ENCODE data around the gene CSF1R. TPM values are rescaled to one million over a fixed set of nuclear protein-coding genes. Genes with fewer than 3 reads are reported as not detected.

CSF1R gene
- polyA plus RNA-seq, 1 donor (not counting 4 experiments of a cell fraction or from before 2014, with no cell fraction given) = not detected

- no peak overlapping the region for H3K9ac ChIP-seq (ENCODE audit: control insufficient read depth, extremely low read depth, insufficient read depth, low read length)
- no peak for TF ChIP-seq EZH2 (IDR thresholded peaks at IDR 0.05; ENCODE audit: low read length)
- TF ChIP-seq, protein P1, sequence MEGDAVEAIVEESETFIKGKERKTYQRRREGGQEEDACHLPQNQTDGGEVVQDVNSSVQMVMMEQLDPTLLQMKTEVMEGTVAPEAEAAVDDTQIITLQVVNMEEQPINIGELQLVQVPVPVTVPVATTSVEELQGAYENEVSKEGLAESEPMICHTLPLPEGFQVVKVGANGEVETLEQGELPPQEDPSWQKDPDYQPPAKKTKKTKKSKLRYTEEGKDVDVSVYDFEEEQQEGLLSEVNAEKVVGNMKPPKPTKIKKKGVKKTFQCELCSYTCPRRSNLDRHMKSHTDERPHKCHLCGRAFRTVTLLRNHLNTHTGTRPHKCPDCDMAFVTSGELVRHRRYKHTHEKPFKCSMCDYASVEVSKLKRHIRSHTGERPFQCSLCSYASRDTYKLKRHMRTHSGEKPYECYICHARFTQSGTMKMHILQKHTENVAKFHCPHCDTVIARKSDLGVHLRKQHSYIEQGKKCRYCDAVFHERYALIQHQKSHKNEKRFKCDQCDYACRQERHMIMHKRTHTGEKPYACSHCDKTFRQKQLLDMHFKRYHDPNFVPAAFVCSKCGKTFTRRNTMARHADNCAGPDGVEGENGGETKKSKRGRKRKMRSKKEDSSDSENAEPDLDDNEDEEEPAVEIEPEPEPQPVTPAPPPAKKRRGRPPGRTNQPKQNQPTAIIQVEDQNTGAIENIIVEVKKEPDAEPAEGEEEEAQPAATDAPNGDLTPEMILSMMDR (optimal IDR thresholded peaks at IDR 0.05 in 1 of 3, IDR thresholded peaks at IDR 0.05 in 1 of 3, conservative IDR thresholded peaks at IDR 0.05 in 1 of 3; ENCODE audit: extremely low read depth in 1 of 3, insufficient read depth in 2 of 3, low read length in 3 of 3) = no peak
- DNase-seq (ENCODE audit: low read depth, low spot score) = no peak
- dilution Hi-C loops (cut with MboI; ENCODE audit: extremely low pct_ligation_motif_present, low sequenced_read_pairs) = loop anchor here (5.0 kb wide), 1 partner anchor 39 kb away; no protein-coding TSS in a partner anchor
- no peak overlapping the region for H3K4me2 ChIP-seq (ENCODE audit: control insufficient read depth, extremely low read depth, insufficient read depth, low read depth, low read length)
- H3K4me3 ChIP-seq (ENCODE audit: control insufficient read depth in 2 of 3, extremely low read depth in 1 of 3, insufficient read depth in 2 of 3, low read depth in 1 of 3, low read length in 3 of 3) = no peak overlapping the region
- no peaks in the 10 kb centered on the region for H3K9me1 ChIP-seq (ENCODE audit: control insufficient read depth, extremely low read depth, insufficient read depth, low read length)
- no peak overlapping the region for H2AFZ ChIP-seq (ENCODE audit: control insufficient read depth, low read length)
- peaks cover 3% of the 10 kb centered on the region for H3K27me3 ChIP-seq (ENCODE audit: control insufficient read depth, extremely low read depth, insufficient read depth, low read length)
- no peaks in the 10 kb centered on the region for H3K79me2 ChIP-seq (ENCODE audit: control insufficient read depth, insufficient read depth, low read length)
- no peak overlapping the region for H3K27ac ChIP-seq (ENCODE audit: control insufficient read depth, insufficient read depth, low read length)
- H3K9me3 ChIP-seq (ENCODE audit: control insufficient read depth, low read depth, low read length) = no peaks in the 10 kb centered on the region
- H4K20me1 ChIP-seq (ENCODE audit: control insufficient read depth, extremely low read depth, insufficient read depth, low read length) = no peaks in the 10 kb centered on the region
- peaks cover 8% of the 10 kb centered on the region for H3K4me1 ChIP-seq (ENCODE audit: control insufficient read depth, extremely low read depth, insufficient read depth, low read length)
- no peaks in the 10 kb centered on the region for H3K36me3 ChIP-seq (ENCODE audit: control insufficient read depth in 2 of 2, extremely low read depth in 1 of 2, insufficient read depth in 2 of 2, low read length in 2 of 2)
- no peak for FAIRE-seq
Measured at GRCh38 chr5:150070821-150071220, 15.5 kb downstream of the CSF1R start.

DNA sequence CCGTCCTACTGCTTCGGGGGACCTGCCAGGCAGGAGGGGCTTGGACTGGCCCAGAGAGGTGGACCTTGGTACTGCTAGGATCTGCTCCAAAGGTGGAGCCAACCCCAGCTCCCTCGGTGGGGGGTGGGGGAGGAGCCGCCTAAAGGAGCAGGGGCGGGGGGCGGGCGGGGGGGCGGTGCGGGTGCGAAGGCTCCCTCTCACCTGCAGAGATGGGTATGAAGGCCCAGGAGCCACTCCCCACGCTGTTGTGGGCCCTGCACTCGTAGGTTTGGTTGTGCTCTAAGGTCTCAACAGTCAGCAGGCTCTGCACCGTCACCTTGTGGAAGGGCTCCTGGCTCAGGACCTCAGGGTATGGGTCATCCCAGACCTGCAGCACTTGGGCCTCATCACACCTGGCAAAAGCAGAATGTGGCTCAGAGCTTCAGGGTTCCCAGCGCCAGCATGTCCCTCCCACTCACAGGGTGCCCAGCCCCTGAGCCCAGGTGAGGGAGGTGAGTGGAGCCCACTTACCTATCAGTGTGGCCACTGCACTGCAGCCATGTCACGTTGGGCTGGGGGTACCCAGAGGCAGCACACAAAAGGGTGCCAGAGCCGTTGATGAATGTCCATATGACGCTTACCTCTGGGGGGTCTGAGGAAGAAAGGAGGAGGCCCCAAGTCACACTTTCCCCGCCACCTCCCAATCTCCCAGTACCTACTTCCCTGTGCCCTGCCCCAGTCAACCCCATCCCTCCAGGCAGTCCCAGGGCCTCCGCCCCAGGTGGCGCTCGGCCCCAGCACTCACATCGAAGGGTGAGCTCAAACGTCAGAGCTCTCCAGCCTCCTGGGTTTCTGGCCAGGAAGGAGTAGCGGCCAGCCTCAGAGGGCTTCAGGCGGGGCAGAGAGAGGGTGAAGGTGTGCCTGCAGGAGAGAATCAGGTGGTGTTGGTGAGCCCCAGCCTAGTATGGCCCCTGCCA is 16.4 kb downstream of the CSF1R start:
- dilution Hi-C loops (cut with MboI; ENCODE audit: extremely low pct_ligation_motif_present, low sequenced_read_pairs) = loop anchor here (5.0 kb wide), 1 partner anchor 38 kb away; no protein-coding TSS in a partner anchor
- no peak overlapping the region for H3K4me2 ChIP-seq (ENCODE audit: control insufficient read depth, extremely low read depth, insufficient read depth, low read depth, low read length)

More for the DNA sequence above, 16.4 kb downstream of the CSF1R start:
- FAIRE-seq (no peak), DNase-seq (ENCODE audit: low read depth, low spot score) (no peak)
- TF ChIP-seq, protein P1 (optimal IDR thresholded peaks at IDR 0.05 in 1 of 3, IDR thresholded peaks at IDR 0.05 in 1 of 3, conservative IDR thresholded peaks at IDR 0.05 in 1 of 3; ENCODE audit: extremely low read depth in 1 of 3, insufficient read depth in 2 of 3, low read length in 3 of 3) = no peak
- TF ChIP-seq EZH2 (IDR thresholded peaks at IDR 0.05; ENCODE audit: low read length) = no peak
- no peak overlapping the region for H3K27ac ChIP-seq (ENCODE audit: control insufficient read depth, insufficient read depth, low read length)
- H3K4me3 ChIP-seq (ENCODE audit: control insufficient read depth in 2 of 3, extremely low read depth in 1 of 3, insufficient read depth in 2 of 3, low read depth in 1 of 3, low read length in 3 of 3) = no peak overlapping the region
- no peaks in the 10 kb centered on the region for H3K36me3 ChIP-seq (ENCODE audit: control insufficient read depth in 2 of 2, extremely low read depth in 1 of 2, insufficient read depth in 2 of 2, low read length in 2 of 2)
- H4K20me1 ChIP-seq (ENCODE audit: control insufficient read depth, extremely low read depth, insufficient read depth, low read length) = no peaks in the 10 kb centered on the region
- no peak overlapping the region for H2AFZ ChIP-seq (ENCODE audit: control insufficient read depth, low read length)
- H3K4me1 ChIP-seq (ENCODE audit: control insufficient read depth, extremely low read depth, insufficient read depth, low read length) = peaks cover 8% of the 10 kb centered on the region
- H3K9me1 ChIP-seq (ENCODE audit: control insufficient read depth, extremely low read depth, insufficient read depth, low read length) = no peaks in the 10 kb centered on the region
- H3K27me3 ChIP-seq (ENCODE audit: control insufficient read depth, extremely low read depth, insufficient read depth, low read length) = peaks cover 2% of the 10 kb centered on the region
- H3K9ac ChIP-seq (ENCODE audit: control insufficient read depth, extremely low read depth, insufficient read depth, low read length) = no peak overlapping the region
- no peaks in the 10 kb centered on the region for H3K79me2 ChIP-seq (ENCODE audit: control insufficient read depth, insufficient read depth, low read length)
- no peaks in the 10 kb centered on the region for H3K9me3 ChIP-seq (ENCODE audit: control insufficient read depth, low read depth, low read length)
